Stimulated activated CD8-positive, alpha-beta memory T cell treated with anti-CD3 and anti-CD28 coated beads, Interleukin-4, amount 100 ng/mL, for 4 hours (primary cell): ENCODE data around the gene SLC45A3.
A peak's percentile ranks its signal among the peaks of the same experiment; 100 is the strongest.

ENCODE experiments used
- DNase-seq, 2 donors: peaks; one replicate each; pipeline ENCODE4 v3.0.0-alpha.2; 2020; ENCODE audit warnings: low read depth in 2 of 2, low spot score in 1 of 2

Gene SLC45A3

GRCh38 chr1:205669341-205670149, 10.8 kb downstream of the SLC45A3 start:
- no peak for DNase-seq

DNA sequence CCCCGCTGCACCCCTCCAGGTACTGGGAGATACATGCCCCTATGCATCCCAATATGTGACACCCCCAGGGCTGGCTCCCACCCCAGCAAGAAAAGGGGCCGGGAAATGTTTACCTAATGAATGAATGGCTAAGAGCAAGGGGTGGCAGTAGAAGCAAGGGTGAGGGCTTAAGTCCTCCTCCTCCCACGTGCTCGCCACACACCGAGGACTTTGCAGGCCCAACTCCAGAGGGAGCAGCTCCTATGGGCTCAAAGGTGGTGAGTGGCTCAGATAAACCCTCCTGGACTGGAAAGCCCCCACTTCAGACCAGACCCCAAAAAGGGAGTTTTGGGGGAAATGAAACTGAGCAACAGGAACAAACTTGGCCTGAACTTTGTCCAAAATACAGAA, 11.4 kb downstream of the SLC45A3 start:
- DNase-seq = no peak

- DNase-seq = no peak
These were observed 12.2 kb downstream of the SLC45A3 start for GRCh38 chr1:205667909-205668643.

GRCh38 chr1:205666372-205667166, 13.7 kb downstream of the SLC45A3 start:
- DNase-seq = no peak

GRCh38 chr1:205665201-205666045, 14.9 kb downstream of the SLC45A3 start:
- DNase-seq = no peak

GRCh38 chr1:205664399-205665017, 15.8 kb downstream of the SLC45A3 start:
- DNase-seq = no peak

DNA sequence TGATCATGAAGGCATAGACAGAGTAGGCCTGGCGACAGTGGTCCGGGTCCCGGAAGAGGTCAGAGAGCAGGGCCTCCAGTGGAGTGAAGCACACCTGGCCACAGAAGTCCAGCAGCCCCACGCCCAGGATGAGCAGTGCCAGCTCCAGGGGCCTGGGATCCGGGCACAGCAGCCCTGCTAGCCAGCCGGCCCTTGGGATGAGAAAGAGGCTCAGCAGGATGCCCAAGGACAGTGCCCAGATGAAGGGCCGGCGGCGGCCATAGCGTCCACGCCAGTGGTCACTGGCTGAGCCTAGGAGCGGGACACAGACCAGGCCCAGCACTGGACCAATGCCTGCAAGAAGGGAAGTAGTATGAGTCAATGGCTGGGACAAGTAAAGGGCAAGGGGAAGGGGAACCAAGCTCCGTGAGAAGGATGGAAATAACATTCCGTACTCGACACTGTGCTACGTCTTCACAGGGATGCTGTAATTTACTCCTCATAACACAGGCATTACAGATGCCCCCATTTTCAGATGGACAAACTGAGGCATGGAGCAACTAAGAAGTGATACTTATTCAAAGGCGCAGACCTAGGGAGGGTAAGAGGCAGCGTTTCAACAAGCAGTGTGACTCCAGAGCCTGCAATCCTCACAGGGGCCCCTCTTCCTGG, 16.9 kb downstream of the SLC45A3 start:
- DNase-seq = no peak

DNA sequence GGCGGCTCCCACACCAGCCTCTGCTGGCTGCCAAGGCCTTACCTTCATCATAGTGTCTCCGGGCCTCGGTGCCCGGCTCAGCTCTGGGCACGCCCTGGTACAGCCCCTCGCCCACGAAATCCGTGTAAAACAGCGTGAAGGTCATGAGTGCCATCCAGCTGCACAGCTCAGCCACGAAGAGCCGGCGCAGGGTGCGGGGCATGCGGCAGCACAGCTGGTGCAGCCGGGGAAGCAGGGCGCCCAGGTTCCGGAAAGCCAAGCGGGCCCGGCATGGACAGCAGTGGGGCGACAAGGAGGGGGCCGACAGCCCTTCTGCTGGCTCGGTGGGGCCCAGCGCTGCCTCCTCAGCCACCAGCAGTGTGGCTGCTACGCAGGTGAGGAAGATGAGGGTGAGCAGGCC, 17.5 kb downstream of the SLC45A3 start:
- no peak for DNase-seq

- no peak for DNase-seq
These were observed 18.1 kb downstream of the SLC45A3 start for GRCh38 chr1:205662135-205662738.

- DNase-seq = no peak
These were observed 18.7 kb downstream of the SLC45A3 start for GRCh38 chr1:205661429-205662134.

GRCh38 chr1:205660361-205660760, 19.9 kb downstream of the SLC45A3 start:
- DNase-seq = no peak

- DNase-seq = peak; percentile 41 to 54
These were observed 21.2 kb downstream of the SLC45A3 start for GRCh38 chr1:205658943-205659581.

DNA sequence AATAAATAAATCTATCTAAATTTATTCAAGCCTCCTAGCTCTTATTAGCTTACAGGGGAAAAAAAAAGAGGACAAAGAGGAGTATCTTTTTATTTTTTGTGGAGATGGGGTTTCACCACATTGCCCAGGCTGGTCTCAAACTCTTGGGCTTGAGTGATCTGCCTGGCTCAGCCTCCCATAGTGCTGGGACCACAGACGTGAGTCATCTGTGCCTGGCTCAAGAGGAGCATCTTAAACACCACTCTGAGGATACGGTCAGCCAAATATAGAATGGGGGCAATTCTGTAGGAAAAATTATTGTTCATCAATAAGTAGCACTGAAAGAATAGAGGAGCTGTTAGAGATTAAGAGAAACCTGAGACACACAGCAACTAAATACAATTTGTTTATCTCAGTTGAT, 24.1 kb downstream of the SLC45A3 start:
- no peak for DNase-seq

- DNase-seq = no peak
These were observed 27.3 kb downstream of the SLC45A3 start for GRCh38 chr1:205652984-205653383.

DNA sequence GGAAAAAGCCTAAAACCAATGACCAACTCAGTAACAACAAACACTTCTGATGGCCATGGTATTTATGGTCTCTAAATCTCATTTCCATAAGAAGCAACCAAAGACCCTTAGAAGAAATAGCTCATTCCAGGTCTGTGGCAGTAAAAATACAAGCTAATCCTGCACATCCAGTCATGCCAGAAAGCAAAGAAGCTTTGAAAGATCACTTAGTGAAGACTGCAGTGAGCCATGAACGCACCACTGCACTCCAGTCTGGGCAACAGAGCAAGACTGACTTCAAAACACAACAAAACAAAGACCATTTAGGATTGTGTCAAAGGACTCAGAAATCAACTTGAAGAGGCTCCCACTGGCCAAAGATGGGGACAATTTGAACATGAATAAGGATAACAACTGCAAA, 30.1 kb downstream of the SLC45A3 start:
- DNase-seq = no peak

- DNase-seq = no peak
These were observed 34.8 kb downstream of the SLC45A3 start for GRCh38 chr1:205645519-205645918.

DNA sequence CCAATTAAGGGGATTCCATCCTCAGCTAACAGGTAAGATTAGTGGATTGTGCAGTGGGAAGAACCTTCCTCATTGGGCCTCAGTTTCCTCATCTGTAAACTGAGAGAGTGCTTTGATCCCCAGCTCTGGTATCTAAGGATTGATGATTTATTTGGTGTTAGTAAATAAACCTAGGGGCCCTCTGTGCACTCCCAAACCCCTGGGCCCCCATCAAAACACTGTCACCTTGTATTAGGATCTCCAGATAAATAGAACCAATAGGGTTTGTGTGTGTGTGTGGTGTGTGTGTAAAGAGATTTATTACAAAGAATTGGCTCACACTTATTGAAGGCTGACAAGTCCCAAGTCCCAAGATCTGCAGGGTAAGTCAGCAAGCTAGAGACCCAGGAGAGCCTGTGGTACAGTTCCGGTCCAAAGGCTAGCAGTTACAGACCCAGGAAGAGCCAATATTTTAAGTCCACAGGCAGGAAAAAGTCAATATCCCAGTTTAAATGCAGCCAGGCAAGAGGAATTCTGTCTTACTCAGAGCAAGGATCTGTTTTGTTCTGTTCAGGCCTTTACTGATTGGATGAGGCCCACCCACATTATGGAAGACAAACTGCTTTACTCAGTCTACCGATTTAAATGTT, 37.5 kb downstream of the SLC45A3 start:
- no peak for DNase-seq

DNA sequence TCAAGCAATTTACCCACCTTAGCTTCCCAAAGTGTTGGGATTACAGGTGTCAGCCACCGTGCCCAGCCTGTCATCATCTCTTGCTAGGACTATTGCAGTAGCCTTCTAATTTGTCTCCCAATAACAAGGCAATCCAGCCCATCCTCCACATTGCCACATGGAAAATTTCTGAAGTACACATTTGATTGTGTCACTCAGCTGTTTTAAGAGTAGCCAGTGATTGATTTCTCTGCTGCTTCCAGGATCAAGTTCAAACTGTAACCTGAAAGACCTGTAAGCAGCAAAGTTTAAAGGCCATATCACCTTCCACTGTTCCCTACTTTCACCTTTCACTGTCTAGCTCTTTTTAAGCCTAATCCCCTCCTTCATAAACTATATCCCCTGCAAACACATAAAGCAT, 40.7 kb downstream of the SLC45A3 start:
- DNase-seq = no peak
